Right lobe of liver (tissue), 6 donors: ENCODE measurements around the gene AJAP1. TPM values are rescaled to one million over a fixed set of nuclear protein-coding genes. Genes with fewer than 3 reads are reported as not detected.
A peak's percentile ranks its signal among the peaks of the same experiment; 100 is the strongest.
"Not testable (repeated sequence)": the region's sequence is repeated elsewhere in the genome, so short reads cannot be mapped to it uniquely, and the experiment has no call there.

Source experiments
- ATAC-seq, 4 donors: fragments of 200-7000 bp; cut with Tn5 transposase; one replicate each; pipeline ENCODE4 v1.9.1; 2020; ENCODE audit warnings: mild to moderate bottlenecking in 4 of 4, moderate library complexity in 4 of 4
- DNase-seq, 3 donors: peaks; one replicate each; pipeline ENCODE4 v3.0.0-alpha.2; 2020
- H3K27ac ChIP-seq, 3 donors: fragments of 200-600 bp; one replicate each; pipeline ENCODE4 v1.8.0; 2022
- H3K27me3 ChIP-seq, 2 donors: fragments of 200-600 bp; one replicate each; pipeline ENCODE4 v1.8.0; 2022
- H3K36me3 ChIP-seq, 4 donors: fragments of 200-600 bp; sonication (generic) in 1 of 4; one replicate each; pipeline versions ENCODE4 v1.5.1 to v1.8.0; 2017 to 2022; ENCODE audit warnings: control low read depth in 1 of 4
- H3K4me1 ChIP-seq, 4 donors: fragments of 200-600 bp; sonication (generic) in 1 of 4; one replicate each; pipeline versions ENCODE4 v1.5.1 to v1.8.0; 2017 to 2022; ENCODE audit warnings: control low read depth in 1 of 4
- H3K4me3 ChIP-seq, 3 donors: fragments of 200-600 bp; one replicate each; pipeline ENCODE4 v1.8.0; 2022
- H3K9me3 ChIP-seq, 4 donors: fragments of 200-600 bp; sonication (generic) in 1 of 4; one replicate each; pipeline versions ENCODE4 v1.5.1 to v1.8.0; 2017 to 2022; ENCODE audit warnings: control low read depth in 1 of 4
- CTCF ChIP-seq, 4 donors: fragments of 200-600 bp in 3 of 4; fragments of 450-650 bp in 1 of 4; IDR thresholded peaks; one replicate each; pipeline versions ENCODE4 v1.5.1 to v1.8.0; 2016 to 2022; ENCODE audit warnings: antibody characterized with exemption in 4 of 4, mild to moderate bottlenecking in 2 of 4
- POLR2A ChIP-seq: fragments of 450-650 bp; IDR thresholded peaks from one replicate; pipeline ENCODE4 v1.6.1; 2017; ENCODE audit warnings: antibody characterized with exemption, mild to moderate bottlenecking
- WGBS: methylation state at CpG from one replicate; pipeline ENCODE4 v1.1.6; 2018; ENCODE audit warnings: low coverage, low lambda C conversion rate; ENCODE audit not compliant: insufficient coverage; ENCODE audit errors: missing lambda C conversion rate; 5-methylcytosine and 5-hydroxymethylcytosine counted together
- intact Hi-C, 2 donors: fragments of 100-400 bp; cut with DNase I; formaldehyde crosslinking; loops; one replicate each; pipeline versions ENCODE4 v1.11.2 to v1.14.1; 2022
- total RNA-seq, 6 experiments: library from RNA; depleted of rRNA in 2 of 6; stranded (reverse); fragments of >200 nt in 2 of 6; fragmentation: NEBNext Ultra II Directional in 3 of 6; extraction: Animal tissue kit (Norgen Biotek cat#: 25700) in 3 of 6; gene quantifications; one replicate each; pipeline versions ENCODE4 v1.1.0 to v1.2.4, GENCODE V29; 2016 to 2023
- donor health status: DM: no; HTN: yes; CAD: no.
- donor health status: DM: no; HTN: no; CAD: no.
- donor health status: DM: no; HTN: no; CAD: no.
- donor health status: DM: no; HTN: yes; CAD: no.
- donor health status: DM: no; HTN: yes; CAD: no.

Gene AJAP1
- total RNA-seq, 6 experiments from 2014 or later, result 0.06 to 0.35 (median 0.13) TPM

DNA sequence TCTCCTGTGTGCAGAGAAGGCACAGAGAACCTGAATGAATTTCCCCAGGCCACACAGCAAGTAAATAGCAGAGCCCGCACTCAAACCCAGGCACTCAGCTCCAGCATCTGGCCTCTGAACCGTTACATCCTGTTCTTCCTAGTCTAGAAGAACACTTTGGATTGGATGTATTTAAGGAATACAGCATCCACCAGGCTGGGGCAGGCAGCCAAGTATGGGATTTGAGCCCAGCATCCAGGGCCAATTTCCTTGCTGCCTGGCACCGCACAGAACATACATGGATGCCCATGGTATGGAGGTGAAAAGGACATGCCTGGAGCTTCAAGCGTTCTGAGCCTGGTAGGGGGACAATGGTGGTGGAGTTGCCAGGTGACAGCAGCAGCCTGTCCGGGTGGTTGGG lies 9.7 kb downstream of the AJAP1 start:
- 42% methylated on average over 2 of the region's 5 CpGs for WGBS

DNA sequence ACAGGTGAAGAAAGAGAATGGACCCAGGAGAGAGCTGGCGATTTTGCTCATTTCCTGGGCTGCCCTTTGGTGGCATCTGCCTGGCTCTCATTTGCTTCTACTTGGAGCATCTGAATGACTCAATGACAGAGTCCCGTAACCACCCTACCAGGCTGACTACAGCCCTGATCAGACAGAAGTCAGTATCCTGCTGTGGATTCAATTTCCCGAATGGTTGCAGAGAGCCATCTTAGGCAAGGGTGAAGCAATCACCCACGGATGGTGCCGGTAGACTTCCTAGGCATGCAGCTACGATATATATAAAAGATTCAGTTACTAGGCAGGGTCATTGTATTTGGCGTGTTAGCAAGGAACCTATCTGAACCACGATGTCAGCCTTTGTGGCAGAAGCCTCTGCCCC lies 10.2 kb downstream of the AJAP1 start:
- no peak overlapping the region for H3K4me3 ChIP-seq
- intact Hi-C loops, result no loop called here
- TF ChIP-seq CTCF (IDR thresholded peaks at IDR 0.05), result no peak
- no peak for TF ChIP-seq POLR2A
- ATAC-seq (no peak), DNase-seq (no peak)
- no peaks in the 10 kb centered on the region for H3K4me1 ChIP-seq
- no peaks in the 10 kb centered on the region for H3K27me3 ChIP-seq
- 61% methylated on average over 4 of the region's 8 CpGs for WGBS
- H3K36me3 ChIP-seq, result no peaks in the 10 kb centered on the region
- H3K27ac ChIP-seq, result no peak overlapping the region
- H3K9me3 ChIP-seq, result no peaks in the 10 kb centered on the region

More for the DNA sequence above, 9.7 kb downstream of the AJAP1 start:
- H3K27ac ChIP-seq, result no peak overlapping the region
- DNase-seq (no peak), ATAC-seq (no peak)
- intact Hi-C loops, result no loop called here
- no peaks in the 10 kb centered on the region for H3K27me3 ChIP-seq
- H3K36me3 ChIP-seq, result no peaks in the 10 kb centered on the region
- no peaks in the 10 kb centered on the region for H3K4me1 ChIP-seq
- TF ChIP-seq POLR2A (no peak), CTCF (IDR thresholded peaks at IDR 0.05) (no peak)
- no peak overlapping the region for H3K4me3 ChIP-seq
- H3K9me3 ChIP-seq, result no peaks in the 10 kb centered on the region

- no peaks in the 10 kb centered on the region for H3K9me3 ChIP-seq
- DNase-seq (no peak), ATAC-seq (no peak)
- no peak overlapping the region for H3K4me3 ChIP-seq
- H3K4me1 ChIP-seq, result no peaks in the 10 kb centered on the region
- no peak for TF ChIP-seq POLR2A
- TF ChIP-seq CTCF (IDR thresholded peaks at IDR 0.05), result no peak
- 48% methylated on average over 5 of the region's 9 CpGs for WGBS
- no peaks in the 10 kb centered on the region for H3K27me3 ChIP-seq
- H3K36me3 ChIP-seq, result no peaks in the 10 kb centered on the region
- intact Hi-C loops, result no loop called here
- no peak overlapping the region for H3K27ac ChIP-seq
Observed at GRCh38 chr1:4665456-4665855, 11.0 kb downstream of the AJAP1 start.

DNA sequence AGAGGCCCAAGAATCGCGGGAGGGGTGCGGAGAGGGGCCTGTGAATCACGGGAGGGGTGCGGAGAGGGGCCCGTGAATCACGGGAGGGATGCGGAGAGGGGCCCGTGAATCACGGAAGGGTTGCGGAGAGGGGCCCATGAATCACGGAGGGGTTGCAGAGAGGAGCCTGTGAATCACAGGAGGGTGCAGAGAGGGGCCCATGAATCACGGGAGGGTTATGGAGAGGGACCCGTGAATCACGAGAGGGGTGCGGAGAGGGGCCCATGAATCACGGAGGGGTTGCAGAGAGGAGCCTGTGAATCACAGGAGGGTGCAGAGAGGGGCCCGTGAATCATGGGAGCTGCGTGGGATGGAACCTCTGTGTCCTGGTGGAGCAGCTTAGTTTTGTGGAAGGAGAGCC lies 12.3 kb downstream of the AJAP1 start:
- DNase-seq, H3K9me3 ChIP-seq, H3K27ac ChIP-seq, H3K4me3 ChIP-seq, H3K4me1 ChIP-seq, H3K36me3 ChIP-seq, H3K27me3 ChIP-seq, ATAC-seq, intact Hi-C loops: not testable (repeated sequence)
- 30% methylated on average over 6 of the region's 19 CpGs for WGBS

GRCh38 chr1:4668743-4669700 lies 14.6 kb downstream of the AJAP1 start:
- ATAC-seq, result no peak
- intact Hi-C loops, result no loop called here

More at GRCh38 chr1:4668743-4669700, 14.6 kb downstream of the AJAP1 start:
- 36% methylated on average over 12 of the region's 13 CpGs for WGBS
- Histone ChIP-seq H3K9me3 (no peaks in the 10 kb centered on the region), H3K27me3 (no peaks in the 10 kb centered on the region), H3K36me3 (no peaks in the 10 kb centered on the region), H3K27ac (no peak overlapping the region), H3K4me3 (no peak overlapping the region), H3K4me1 (no peaks in the 10 kb centered on the region)
- DNase-seq, result peak in 1 of 3 donors; percentile 18
- TF ChIP-seq CTCF (IDR thresholded peaks at IDR 0.05), result no peak
